GM12892 (cell line): Measurements from ENCODE around the gene SFMBT1.

Source experiments
- POLR2A ChIP-seq: IDR thresholded peaks from 2 replicates; pipeline ENCODE4 v1.6.1; 2011; ENCODE audit warnings: low read depth, low read length, control low read depth
- POLR2AphosphoS5 ChIP-seq: IDR thresholded peaks from 2 replicates; pipeline ENCODE4 v1.6.1; 2011; ENCODE audit warnings: low read depth, low read length, control low read depth
- TAF1 ChIP-seq: IDR thresholded peaks from 2 replicates; pipeline ENCODE4 v1.6.1; 2011; ENCODE audit warnings: low read depth, mild to moderate bottlenecking, control low read depth, low read length, borderline replicate concordance

DNA sequence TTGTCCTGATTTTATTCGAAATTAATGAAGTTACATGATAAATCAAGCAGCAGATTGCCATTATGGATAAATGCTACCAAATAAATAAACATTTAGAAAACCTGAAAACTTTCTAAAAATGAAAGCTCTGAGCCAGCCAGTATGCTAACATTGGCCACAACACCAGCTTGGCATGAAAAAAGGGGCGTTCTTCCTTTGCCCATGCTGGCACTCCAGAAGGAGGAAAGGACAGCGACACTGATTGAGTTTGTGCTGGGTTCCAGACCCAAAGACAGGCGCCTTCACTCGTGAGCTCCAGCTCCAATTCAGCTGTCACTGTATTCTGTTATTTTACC, 153.6 kb downstream of the SFMBT1 start:
- TF ChIP-seq TAF1 (no peak), POLR2AphosphoS5 (no peak), POLR2A (no peak)
